ENCODE measurements around the gene VPS72. TPM values are rescaled to one million over a fixed set of nuclear protein-coding genes. Genes with fewer than 3 reads are reported as not detected.

VPS72 gene
- total RNA-seq, 2 donors from 2014 or later = 23.4 to 32.1 TPM

GRCh38 chr1:151175041-151175741 lies 14.8 kb downstream of the VPS72 start:
- Histone ChIP-seq H3K4me3 (no peak overlapping the region), H3K4me1 (peaks cover 0 to 9% of the 10 kb centered on the region in 2 donors), H3K9me3 (no peaks in the 10 kb centered on the region), H3K27ac (no peak overlapping the region), H3K36me3 (peaks cover 42% of the 10 kb centered on the region), H3K27me3 (no peaks in the 10 kb centered on the region)
- no peak for DNase-seq (ENCODE audit: low spot score)
- TF ChIP-seq CTCF (IDR thresholded peaks at IDR 0.05) = no peak

- TF ChIP-seq CTCF (IDR thresholded peaks at IDR 0.05) = no peak
- no peak for DNase-seq (ENCODE audit: low spot score)
- H3K27ac ChIP-seq = no peak overlapping the region
Measured at GRCh38 chr1:151171190-151171589, 18.8 kb downstream of the VPS72 start.

GRCh38 chr1:151167116-151167515 lies 22.9 kb downstream of the VPS72 start:
- Histone ChIP-seq H3K27me3 (no peaks in the 10 kb centered on the region), H3K27ac (no peak overlapping the region), H3K4me1 (peaks cover 0 to 31% of the 10 kb centered on the region in 2 donors), H3K36me3 (peaks cover 17% of the 10 kb centered on the region), H3K4me3 (peak overlapping the region in 1 of 2 donors; percentile 81), H3K9me3 (no peaks in the 10 kb centered on the region)
- DNase-seq (ENCODE audit: low spot score) = no peak
- TF ChIP-seq CTCF (IDR thresholded peaks at IDR 0.05) = no peak

More at GRCh38 chr1:151171190-151171589, 18.8 kb downstream of the VPS72 start:
- H3K36me3 ChIP-seq = peaks cover 23% of the 10 kb centered on the region
- no peaks in the 10 kb centered on the region for H3K27me3 ChIP-seq
- no peaks in the 10 kb centered on the region for H3K9me3 ChIP-seq
- H3K4me1 ChIP-seq = peaks cover 0 to 20% of the 10 kb centered on the region in 2 donors
- no peak overlapping the region for H3K4me3 ChIP-seq

GRCh38 chr1:151166505-151166956 lies 23.5 kb downstream of the VPS72 start:
- H3K9me3 ChIP-seq = no peaks in the 10 kb centered on the region
- DNase-seq (ENCODE audit: low spot score) = no peak
- peaks cover 0 to 31% of the 10 kb centered on the region in 2 donors for H3K4me1 ChIP-seq
- H3K4me3 ChIP-seq = peak overlapping the region; percentile 50 to 81
- no peaks in the 10 kb centered on the region for H3K27me3 ChIP-seq
- no peak for TF ChIP-seq CTCF (IDR thresholded peaks at IDR 0.05)
- H3K36me3 ChIP-seq = peaks cover 20% of the 10 kb centered on the region
- H3K27ac ChIP-seq = peak overlapping the region; percentile 92 to 95

- peak in 1 of 2 donors; percentile 18 for TF ChIP-seq CTCF (IDR thresholded peaks at IDR 0.05)
- H3K9me3 ChIP-seq = no peaks in the 10 kb centered on the region
- H3K4me1 ChIP-seq = peaks cover 0 to 31% of the 10 kb centered on the region in 2 donors
- peak within 1 kb of the TSS; percentile 50 to 81 for H3K4me3 ChIP-seq
- H3K36me3 ChIP-seq = peaks cover 22% of the 10 kb centered on the region
- H3K27ac ChIP-seq = peak within 1 kb of the TSS; percentile 92 to 95
- no peaks in the 10 kb centered on the region for H3K27me3 ChIP-seq
- DNase-seq (ENCODE audit: low spot score) = peak; percentile 98
Measured at GRCh38 chr1:151165738-151166504, 24.1 kb downstream of the VPS72 start, which contains the start of the genes LYSMD1 and SCNM1. Gene LYSMD1, minus strand, starts transcription at chr1:151165902. Its CDS starts 644 bp downstream, at chr1:151165258. Gene SCNM1, plus strand, starts transcription at chr1:151166144. Its CDS starts 9 bp downstream, at chr1:151166153.

Measured in right atrium auricular region (tissue), 2 donors.